Suppressor macrophage treated with lipopolysaccharide for 1 hour (primary cell): ENCODE data around the gene PEX19.
"Not testable (repeated sequence)": the region's sequence is repeated elsewhere in the genome, so short reads cannot be mapped to it uniquely, and the experiment has no call there.

ENCODE experiments used
- DNase-seq, 3 donors: peaks; one replicate each; pipeline ENCODE4 v3.0.0-alpha.2; 2020 to 2022

The PEX19 gene

GRCh38 chr1:160284782-160285344, at the start of gene PEX19:
Gene PEX19 (minus strand): TSS chr1:160285133. CDS start chr1:160285124, 9 bp downstream.
- DNase-seq = peak; percentile 93 to 96 (median 96)

DNA sequence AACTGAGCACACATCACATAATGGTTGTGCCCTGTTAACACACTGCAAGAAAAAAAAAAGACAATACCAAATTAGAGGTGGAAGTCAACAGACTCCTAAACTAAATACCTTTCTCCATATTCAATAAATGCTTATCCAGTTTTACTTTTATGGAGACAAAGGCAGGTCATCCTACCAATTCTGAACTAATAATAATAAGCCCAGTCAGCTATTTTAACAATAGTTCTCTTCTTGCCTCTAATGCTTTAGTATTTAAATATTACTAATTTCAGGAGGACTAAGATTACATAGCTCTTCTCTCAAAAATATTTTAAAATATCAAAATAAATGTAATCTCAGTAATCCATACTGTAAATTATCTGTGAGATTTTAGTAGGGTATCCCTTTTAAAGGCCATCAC, 47.6 kb upstream of the PEX19 start:
- DNase-seq = no peak

- no peak for DNase-seq
These were observed 45.2 kb upstream of the PEX19 start for GRCh38 chr1:160330119-160330518.

DNA sequence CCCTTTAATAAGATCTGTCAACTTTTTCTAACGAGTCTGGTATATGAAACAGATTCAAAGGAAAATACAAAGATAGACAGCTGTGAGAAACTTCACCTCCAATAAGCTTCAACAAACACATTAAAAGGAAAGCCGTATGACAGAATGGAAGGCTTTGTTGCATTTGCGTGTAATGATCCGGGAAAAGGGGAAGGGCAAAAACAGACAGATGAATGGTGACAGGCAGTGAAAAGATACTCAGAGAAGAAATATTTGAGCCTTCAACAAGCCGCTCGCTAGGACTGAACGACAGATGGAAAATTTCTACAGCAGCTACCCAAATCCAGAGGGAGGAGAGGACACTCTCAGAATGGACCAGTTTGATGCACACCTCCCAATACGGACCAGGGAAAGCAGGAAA, 43.3 kb upstream of the PEX19 start:
- DNase-seq = no peak

DNA sequence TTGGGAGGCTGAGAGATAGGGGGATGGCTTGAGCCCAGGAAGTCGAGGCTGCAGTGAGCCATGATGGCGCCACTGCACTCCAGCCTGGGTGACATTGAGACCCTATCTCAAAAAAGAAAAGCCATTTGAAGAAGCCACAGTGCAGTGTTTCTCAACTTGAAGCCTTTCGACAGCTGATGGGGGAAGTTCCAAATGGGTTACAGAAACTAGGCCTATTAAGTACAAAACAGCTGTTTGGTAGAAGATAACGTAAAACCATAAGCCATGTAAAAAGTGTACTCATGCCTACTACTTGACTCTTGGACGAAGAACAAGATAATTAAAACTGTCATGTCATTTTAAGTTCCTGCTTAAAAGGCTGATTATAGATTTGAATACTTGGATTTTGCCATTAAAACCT, 41.5 kb upstream of the PEX19 start:
- no peak for DNase-seq

- no peak for DNase-seq
These were observed 40.3 kb upstream of the PEX19 start for GRCh38 chr1:160325252-160325651.

GRCh38 chr1:160322831-160323230, 37.9 kb upstream of the PEX19 start:
- no peak for DNase-seq

DNA sequence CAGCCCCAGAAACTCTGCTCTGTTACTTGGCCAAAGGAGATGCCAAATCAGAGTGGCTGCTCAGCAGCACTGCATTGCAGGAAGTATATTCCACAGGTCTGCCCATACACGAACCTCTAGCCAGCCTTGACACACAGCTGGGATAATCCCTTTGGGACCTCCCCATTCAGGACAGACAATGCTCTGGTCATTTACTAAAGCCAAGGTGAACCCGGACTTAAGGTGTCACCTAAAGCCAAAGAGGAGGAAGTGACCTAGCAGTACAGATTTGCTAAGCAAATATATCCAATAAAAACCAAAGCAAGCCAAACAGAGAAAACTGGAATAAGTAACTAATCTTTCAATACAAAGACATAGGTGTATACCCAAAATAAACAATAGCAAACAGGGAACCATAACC, 30.4 kb upstream of the PEX19 start:
- no peak for DNase-seq

GRCh38 chr1:160309571-160309970, 24.6 kb upstream of the PEX19 start:
- DNase-seq = peak; percentile 28 to 70 (median 61)

- DNase-seq = peak; percentile 17 to 65 (median 36)
These were observed 24.2 kb upstream of the PEX19 start for GRCh38 chr1:160309185-160309557.

DNA sequence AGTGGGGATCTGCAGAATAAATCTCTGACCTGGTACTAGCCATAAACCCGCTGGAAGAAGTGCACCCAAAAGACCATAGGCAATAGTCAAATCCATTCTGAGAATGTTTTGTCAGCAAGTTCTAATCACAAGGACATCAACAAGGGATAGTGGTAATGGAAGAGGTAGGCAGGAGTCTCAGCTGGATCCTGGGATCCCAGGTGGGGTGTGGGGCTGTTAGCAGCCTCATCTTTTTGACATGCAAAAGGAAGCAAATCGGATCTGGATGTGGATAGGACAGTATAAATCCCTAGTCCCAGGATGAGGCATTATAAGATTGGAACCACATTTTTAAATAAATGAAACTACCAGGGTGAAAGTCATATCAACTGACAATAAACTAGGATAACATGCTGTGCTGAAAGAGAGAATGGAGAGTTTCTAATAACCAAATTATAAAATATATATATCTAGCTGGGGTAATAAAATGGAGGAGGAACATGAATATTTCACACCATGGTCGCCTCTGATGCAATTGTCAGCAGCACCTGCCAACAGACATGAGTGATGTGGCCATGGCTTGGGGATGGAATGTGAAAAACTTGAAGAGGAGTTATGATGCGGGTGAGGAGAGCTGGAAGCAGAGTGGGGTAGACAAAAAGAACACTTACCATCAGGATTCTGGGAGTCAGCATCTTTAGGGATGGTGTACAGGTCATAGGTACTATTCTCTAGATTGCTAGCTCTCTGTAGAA, 23.7 kb upstream of the PEX19 start:
- no peak for DNase-seq

DNA sequence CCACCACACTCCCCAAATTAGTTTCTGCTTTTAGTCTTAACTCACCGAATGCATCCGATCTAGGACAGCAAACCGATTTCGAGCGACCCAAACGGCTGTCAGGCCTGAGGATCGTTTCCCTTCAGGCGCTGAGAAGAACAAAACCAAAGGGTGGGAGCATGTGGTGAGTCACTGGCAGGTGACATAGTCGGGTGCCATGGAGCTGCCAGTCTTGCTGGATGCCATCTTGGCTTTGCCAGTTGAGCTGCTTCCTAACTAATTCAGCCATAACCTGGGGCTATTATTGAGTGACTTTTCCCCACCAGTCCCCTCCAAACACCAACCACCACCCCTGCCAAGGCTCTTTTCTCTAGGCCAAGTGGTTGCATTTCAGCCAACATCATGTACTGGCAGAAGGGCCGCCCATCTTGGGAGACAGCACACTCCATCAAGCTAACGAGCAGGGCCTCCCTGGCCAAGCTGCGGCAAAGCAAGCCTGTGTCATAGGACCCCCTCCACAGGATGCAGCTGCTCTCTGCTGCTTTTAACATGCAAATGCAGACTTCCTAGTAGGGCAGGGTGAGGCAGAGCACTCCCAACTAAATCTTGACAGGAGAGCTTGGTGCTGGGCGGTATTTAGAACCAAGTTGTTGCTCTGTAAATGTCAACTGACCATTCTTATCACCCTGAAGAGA, 22.3 kb upstream of the PEX19 start:
- no peak for DNase-seq

- DNase-seq = no peak
These were observed 15.2 kb upstream of the PEX19 start for GRCh38 chr1:160300173-160300572.

- no peak for DNase-seq
These were observed 11.1 kb upstream of the PEX19 start for GRCh38 chr1:160296036-160296435.

DNA sequence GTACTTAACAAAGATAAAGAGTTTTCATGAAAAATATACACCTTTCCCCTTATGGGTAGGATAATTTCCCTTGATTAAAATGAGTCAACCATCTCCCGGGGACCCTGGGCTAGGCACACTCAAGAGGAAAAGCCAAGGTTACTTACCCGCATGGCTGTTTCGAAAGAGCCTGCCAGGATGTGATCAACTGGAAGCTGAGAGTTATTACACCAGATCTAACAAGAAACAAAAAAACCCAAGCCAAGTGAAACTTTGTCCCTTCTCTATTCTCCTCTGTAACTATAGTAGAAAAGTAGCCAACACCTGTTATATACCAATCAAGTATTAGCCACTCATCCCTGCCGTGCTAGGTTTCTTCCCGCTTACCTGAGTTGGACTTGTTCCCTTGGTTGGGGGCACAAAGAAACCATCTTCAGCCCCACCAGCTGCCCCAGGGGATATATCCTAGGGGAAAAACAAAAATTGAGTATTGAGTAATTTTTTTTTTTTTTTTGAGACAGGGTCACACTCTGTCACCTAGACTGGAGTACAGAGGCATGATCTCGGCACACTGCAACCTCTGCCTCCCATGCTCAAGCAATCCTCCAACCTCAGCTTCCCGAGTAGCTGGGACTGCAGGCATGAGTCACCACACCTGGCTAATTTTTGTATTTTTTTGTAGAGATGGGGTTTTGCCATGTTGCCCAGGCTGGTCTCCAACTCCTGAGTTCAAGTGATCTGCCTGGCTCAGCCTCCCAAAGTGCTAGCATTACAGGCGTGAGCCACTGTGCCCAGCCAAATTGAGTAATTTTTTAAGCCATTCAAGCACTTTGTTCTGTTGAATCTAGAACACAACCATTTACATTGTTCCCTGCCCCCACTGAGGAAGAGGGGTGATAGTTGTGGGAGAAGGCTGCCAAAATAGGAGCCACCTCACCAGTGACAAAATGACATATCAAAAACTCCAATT, 8.4 kb upstream of the PEX19 start:
- peak in 2 of 3 donors; percentile 9 to 11 for DNase-seq

- DNase-seq = peak; percentile 47 to 60 (median 55)
These were observed 6.6 kb upstream of the PEX19 start for GRCh38 chr1:160291248-160292220.

- not testable (repeated sequence) for DNase-seq
These were observed 2.8 kb upstream of the PEX19 start for GRCh38 chr1:160287769-160288168.

GRCh38 chr1:160285506-160285905, 573 bp upstream of the PEX19 start:
- DNase-seq = no peak

GRCh38 chr1:160284220-160284781, 632 bp downstream of the PEX19 start:
- DNase-seq = peak; percentile 75 to 82 (median 82)

DNA sequence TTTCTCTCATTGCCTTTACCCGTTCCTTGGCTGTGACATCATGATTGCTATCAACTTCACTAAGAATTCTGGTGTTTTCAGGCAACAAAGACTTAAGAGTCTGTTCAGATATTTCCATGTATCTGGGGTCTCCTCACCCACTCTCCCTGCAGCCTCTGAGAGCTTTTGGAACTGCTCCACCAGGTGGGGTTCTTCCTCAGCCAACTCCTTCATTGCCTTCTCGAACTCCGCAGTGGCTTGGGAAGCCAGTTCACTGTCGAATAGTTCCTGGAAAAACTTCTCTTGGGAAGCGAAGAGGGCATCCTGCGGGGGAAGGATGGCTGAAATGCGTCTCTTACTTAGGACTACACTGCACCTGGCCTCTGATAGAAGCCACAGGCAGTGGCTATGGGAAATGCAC, 2.1 kb downstream of the PEX19 start:
- no peak for DNase-seq

DNA sequence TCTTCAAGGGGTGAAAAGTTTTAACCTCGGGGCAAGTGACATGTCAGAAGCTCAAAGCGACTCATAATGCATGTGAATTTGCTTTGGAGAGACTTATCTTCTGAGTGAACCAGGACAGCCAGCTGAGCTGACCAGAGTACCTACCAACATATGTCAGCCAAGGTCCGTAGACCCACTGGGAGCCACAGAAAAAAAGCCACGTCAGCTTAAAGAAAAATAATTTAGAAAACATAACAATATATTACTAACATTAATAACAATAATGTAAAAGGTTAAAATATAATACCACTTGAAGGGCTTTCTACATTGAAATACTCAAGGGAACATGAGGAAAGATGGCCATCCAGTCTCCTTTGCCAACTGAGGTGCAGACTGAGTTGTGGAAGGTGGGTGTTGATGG, 6.9 kb downstream of the PEX19 start:
- no peak for DNase-seq
